ENCODE results near the gene CDRT15.
"Not testable (repeated sequence)": the region's sequence is repeated elsewhere in the genome, so short reads cannot be mapped to it uniquely, and the experiment has no call there.

The CDRT15 gene

DNA sequence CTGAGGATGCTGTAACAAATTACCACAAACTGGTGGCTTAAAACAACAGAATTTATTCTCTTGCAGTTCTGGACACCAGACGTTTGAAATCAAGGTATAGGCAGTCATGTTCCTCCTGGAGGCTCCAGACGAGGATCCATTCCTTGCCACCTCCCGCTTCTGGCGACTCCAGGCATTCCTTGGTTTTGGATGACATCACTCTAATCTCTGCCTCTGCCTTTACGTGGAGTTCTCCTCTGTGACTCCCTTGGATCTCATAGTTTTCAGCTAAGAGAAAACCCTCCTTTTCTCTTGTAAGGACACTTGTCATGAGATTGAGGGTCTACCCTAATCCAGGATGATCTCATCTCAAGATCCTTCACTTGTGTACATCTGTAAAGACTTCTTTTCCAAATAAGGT, 32.8 kb upstream of the CDRT15 start:
- DNase-seq (ENCODE audit: low spot score) = no peak
- Histone ChIP-seq H3K27me3 (ENCODE audit: insufficient read depth, poor library complexity, severe bottlenecking) (peaks cover 11% of the 10 kb centered on the region), H3K36me3 (ENCODE audit: low read depth) (no peaks in the 10 kb centered on the region), H3K4me3 (ENCODE audit: severe bottlenecking) (no peak overlapping the region), H3K27ac (ENCODE audit: poor library complexity, severe bottlenecking) (no peak overlapping the region), H3K9me3 (ENCODE audit: severe bottlenecking) (no peaks in the 10 kb centered on the region), H3K4me1 (ENCODE audit: insufficient read depth, poor library complexity, severe bottlenecking) (no peaks in the 10 kb centered on the region)
- TF ChIP-seq, protein P1, sequence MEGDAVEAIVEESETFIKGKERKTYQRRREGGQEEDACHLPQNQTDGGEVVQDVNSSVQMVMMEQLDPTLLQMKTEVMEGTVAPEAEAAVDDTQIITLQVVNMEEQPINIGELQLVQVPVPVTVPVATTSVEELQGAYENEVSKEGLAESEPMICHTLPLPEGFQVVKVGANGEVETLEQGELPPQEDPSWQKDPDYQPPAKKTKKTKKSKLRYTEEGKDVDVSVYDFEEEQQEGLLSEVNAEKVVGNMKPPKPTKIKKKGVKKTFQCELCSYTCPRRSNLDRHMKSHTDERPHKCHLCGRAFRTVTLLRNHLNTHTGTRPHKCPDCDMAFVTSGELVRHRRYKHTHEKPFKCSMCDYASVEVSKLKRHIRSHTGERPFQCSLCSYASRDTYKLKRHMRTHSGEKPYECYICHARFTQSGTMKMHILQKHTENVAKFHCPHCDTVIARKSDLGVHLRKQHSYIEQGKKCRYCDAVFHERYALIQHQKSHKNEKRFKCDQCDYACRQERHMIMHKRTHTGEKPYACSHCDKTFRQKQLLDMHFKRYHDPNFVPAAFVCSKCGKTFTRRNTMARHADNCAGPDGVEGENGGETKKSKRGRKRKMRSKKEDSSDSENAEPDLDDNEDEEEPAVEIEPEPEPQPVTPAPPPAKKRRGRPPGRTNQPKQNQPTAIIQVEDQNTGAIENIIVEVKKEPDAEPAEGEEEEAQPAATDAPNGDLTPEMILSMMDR (IDR thresholded peaks at IDR 0.05; ENCODE audit: poor library complexity, severe bottlenecking) = no peak
- no peak for ATAC-seq (ENCODE audit: low read depth)

- TF ChIP-seq, protein P1 (IDR thresholded peaks at IDR 0.05; ENCODE audit: poor library complexity, severe bottlenecking) = no peak
- ATAC-seq (ENCODE audit: low read depth) (no peak), DNase-seq (ENCODE audit: low spot score) (no peak)
- Histone ChIP-seq H3K9me3 (ENCODE audit: severe bottlenecking) (no peaks in the 10 kb centered on the region), H3K27ac (ENCODE audit: poor library complexity, severe bottlenecking) (no peak overlapping the region), H3K4me1 (ENCODE audit: insufficient read depth, poor library complexity, severe bottlenecking) (no peaks in the 10 kb centered on the region), H3K4me3 (ENCODE audit: severe bottlenecking) (no peak overlapping the region), H3K27me3 (ENCODE audit: insufficient read depth, poor library complexity, severe bottlenecking) (peaks cover 7% of the 10 kb centered on the region), H3K36me3 (ENCODE audit: low read depth) (no peaks in the 10 kb centered on the region)
Observed at GRCh38 chr17:14268264-14268663, 31.6 kb upstream of the CDRT15 start.

DNA sequence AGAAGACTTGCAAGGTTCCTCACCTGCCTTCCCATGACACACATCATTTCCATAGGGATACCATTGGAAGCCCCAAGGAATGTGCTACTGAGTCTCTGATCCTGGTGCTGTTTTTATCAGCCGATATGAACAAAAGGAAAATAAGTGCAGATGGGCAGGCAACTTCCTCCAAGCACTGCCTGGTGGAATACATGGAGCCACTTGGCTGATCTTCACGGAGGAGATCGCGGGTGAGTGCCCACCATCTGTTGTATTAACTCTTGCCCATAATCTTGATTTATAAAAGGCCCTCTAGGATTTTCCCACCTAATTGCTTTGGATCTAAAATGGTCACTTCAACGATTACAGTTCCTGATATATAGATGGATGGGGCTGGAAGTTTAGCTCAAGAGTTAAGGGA, 24.7 kb upstream of the CDRT15 start:
- Histone ChIP-seq H3K27me3 (ENCODE audit: insufficient read depth, poor library complexity, severe bottlenecking) (peaks cover 3% of the 10 kb centered on the region), H3K36me3 (ENCODE audit: low read depth) (no peaks in the 10 kb centered on the region), H3K9me3 (ENCODE audit: severe bottlenecking) (no peaks in the 10 kb centered on the region), H3K4me3 (ENCODE audit: severe bottlenecking) (no peak overlapping the region), H3K4me1 (ENCODE audit: insufficient read depth, poor library complexity, severe bottlenecking) (no peaks in the 10 kb centered on the region), H3K27ac (ENCODE audit: poor library complexity, severe bottlenecking) (no peak overlapping the region)
- no peak for DNase-seq (ENCODE audit: low spot score)
- ATAC-seq (ENCODE audit: low read depth) = no peak
- TF ChIP-seq, protein P1 (IDR thresholded peaks at IDR 0.05; ENCODE audit: poor library complexity, severe bottlenecking) = no peak

GRCh38 chr17:14245629-14246028, 9.0 kb upstream of the CDRT15 start:
- H3K4me3 ChIP-seq (ENCODE audit: severe bottlenecking) = no peak overlapping the region
- no peak overlapping the region for H3K27ac ChIP-seq (ENCODE audit: poor library complexity, severe bottlenecking)
- no peaks in the 10 kb centered on the region for H3K27me3 ChIP-seq (ENCODE audit: insufficient read depth, poor library complexity, severe bottlenecking)
- ATAC-seq (ENCODE audit: low read depth) = no peak
- TF ChIP-seq, protein P1 (IDR thresholded peaks at IDR 0.05; ENCODE audit: poor library complexity, severe bottlenecking) = no peak
- H3K36me3 ChIP-seq (ENCODE audit: low read depth) = no peaks in the 10 kb centered on the region
- H3K4me1 ChIP-seq (ENCODE audit: insufficient read depth, poor library complexity, severe bottlenecking) = no peaks in the 10 kb centered on the region
- no peak for DNase-seq (ENCODE audit: low spot score)
- H3K9me3 ChIP-seq (ENCODE audit: severe bottlenecking) = no peaks in the 10 kb centered on the region

DNA sequence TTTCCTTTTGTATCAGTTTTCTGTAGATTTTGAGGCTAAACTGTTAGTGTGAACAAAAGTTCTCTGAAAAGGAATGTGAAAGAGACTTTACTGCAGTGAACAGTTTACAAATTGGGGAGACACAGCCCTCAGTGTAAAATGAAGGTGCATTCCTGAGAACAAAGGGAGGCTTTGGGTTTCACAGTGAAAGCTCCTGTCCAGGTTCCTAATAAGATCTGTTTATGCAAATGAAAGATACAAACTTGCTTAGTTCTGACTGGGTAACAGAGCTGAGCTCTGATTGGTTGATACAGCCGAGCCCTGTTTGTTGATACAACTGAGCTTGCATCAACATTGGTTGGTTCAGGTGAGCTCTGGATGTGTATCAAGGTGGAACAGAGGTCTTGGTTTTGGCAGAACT, 8.3 kb upstream of the CDRT15 start:
- H3K36me3 ChIP-seq (ENCODE audit: low read depth) = no peaks in the 10 kb centered on the region
- H3K4me1 ChIP-seq (ENCODE audit: insufficient read depth, poor library complexity, severe bottlenecking) = no peaks in the 10 kb centered on the region
- no peak for DNase-seq (ENCODE audit: low spot score)
- no peak overlapping the region for H3K27ac ChIP-seq (ENCODE audit: poor library complexity, severe bottlenecking)
- TF ChIP-seq, protein P1 (IDR thresholded peaks at IDR 0.05; ENCODE audit: poor library complexity, severe bottlenecking) = no peak
- ATAC-seq (ENCODE audit: low read depth) = no peak
- H3K4me3 ChIP-seq (ENCODE audit: severe bottlenecking) = no peak overlapping the region
- no peaks in the 10 kb centered on the region for H3K27me3 ChIP-seq (ENCODE audit: insufficient read depth, poor library complexity, severe bottlenecking)
- no peaks in the 10 kb centered on the region for H3K9me3 ChIP-seq (ENCODE audit: severe bottlenecking)

- ATAC-seq (ENCODE audit: low read depth); H3K36me3 ChIP-seq (ENCODE audit: low read depth); H3K27ac ChIP-seq (ENCODE audit: poor library complexity, severe bottlenecking); H3K4me1 ChIP-seq (ENCODE audit: insufficient read depth, poor library complexity, severe bottlenecking); H3K9me3 ChIP-seq (ENCODE audit: severe bottlenecking); DNase-seq (ENCODE audit: low spot score); H3K27me3 ChIP-seq (ENCODE audit: insufficient read depth, poor library complexity, severe bottlenecking); H3K4me3 ChIP-seq (ENCODE audit: severe bottlenecking): not testable (repeated sequence)
Observed at GRCh38 chr17:14239271-14239670, 2.6 kb upstream of the CDRT15 start.

DNA sequence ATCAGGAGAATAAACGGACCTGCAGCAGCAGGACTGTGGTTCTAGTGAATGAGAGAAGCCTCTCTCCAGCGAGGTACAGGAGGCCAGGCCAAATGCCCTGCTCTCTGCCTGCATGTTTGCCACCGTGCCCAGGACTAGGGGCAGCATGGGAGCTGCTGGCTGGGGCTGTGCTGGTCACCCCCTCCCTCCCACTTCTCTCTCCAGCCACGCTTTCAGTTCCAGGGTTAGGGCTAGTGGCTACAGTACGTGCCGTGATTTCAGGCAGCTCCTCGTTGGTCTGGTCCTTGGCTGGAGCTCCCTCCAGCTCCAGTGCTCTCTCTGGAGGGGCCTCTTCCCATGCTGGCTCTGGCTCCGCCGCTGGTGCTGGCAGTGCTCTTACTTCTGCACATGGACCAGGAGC, 630 bp downstream of the CDRT15 start:
- ATAC-seq (ENCODE audit: low read depth); H3K9me3 ChIP-seq (ENCODE audit: severe bottlenecking); H3K27me3 ChIP-seq (ENCODE audit: insufficient read depth, poor library complexity, severe bottlenecking); DNase-seq (ENCODE audit: low spot score); H3K4me1 ChIP-seq (ENCODE audit: insufficient read depth, poor library complexity, severe bottlenecking); H3K36me3 ChIP-seq (ENCODE audit: low read depth); H3K4me3 ChIP-seq (ENCODE audit: severe bottlenecking); H3K27ac ChIP-seq (ENCODE audit: poor library complexity, severe bottlenecking): not testable (repeated sequence)

- not testable (repeated sequence) for H3K4me1 ChIP-seq (ENCODE audit: insufficient read depth, poor library complexity, severe bottlenecking); H3K9me3 ChIP-seq (ENCODE audit: severe bottlenecking); ATAC-seq (ENCODE audit: low read depth); H3K27ac ChIP-seq (ENCODE audit: poor library complexity, severe bottlenecking); H3K36me3 ChIP-seq (ENCODE audit: low read depth); DNase-seq (ENCODE audit: low spot score); H3K4me3 ChIP-seq (ENCODE audit: severe bottlenecking); H3K27me3 ChIP-seq (ENCODE audit: insufficient read depth, poor library complexity, severe bottlenecking)
Observed at GRCh38 chr17:14235047-14235446, 1.6 kb downstream of the CDRT15 start.
